Keratinocyte (primary cell): ENCODE measurements around the gene ADAMTS17. TPM values are rescaled to one million over a fixed set of nuclear protein-coding genes. Genes with fewer than 3 reads are reported as not detected.

Experiments used
- DNase-seq: peaks from one replicate; pipeline ENCODE4 v3.0.0-alpha.2; 2011; ENCODE audit warnings: low read depth, missing footprints, low spot score
- FAIRE-seq: peaks from 2 replicates; lab custom pipeline; 2011; peaks lifted over from hg19 to GRCh38; lab: Jason Lieb, UNC
- H2AFZ ChIP-seq: 2 replicates; pipeline ENCODE4 v1.6.0; 2012; ENCODE audit warnings: low read length, control low read depth, inconsistent platforms; ENCODE audit not compliant: control insufficient read depth
- H3K27ac ChIP-seq: 2 replicates; pipeline ENCODE4 v1.5.1; 2011; ENCODE audit warnings: low read length; ENCODE audit not compliant: control insufficient read depth, insufficient read depth
- H3K27me3 ChIP-seq: 3 replicates; pipeline ENCODE4 v1.6.0; 2011; ENCODE audit warnings: low read length; ENCODE audit not compliant: control insufficient read depth, insufficient read depth; ENCODE audit errors: extremely low read depth
- H3K36me3 ChIP-seq, 2 experiments: 2 replicates in 1 of 2; 3 replicates in 1 of 2; pipeline ENCODE4 v1.5.1; 2011; ENCODE audit warnings: low read length in 2 of 2, mild to moderate bottlenecking in 1 of 2; ENCODE audit not compliant: control insufficient read depth in 2 of 2, insufficient read depth in 2 of 2; ENCODE audit errors: extremely low read depth in 1 of 2
- H3K4me1 ChIP-seq: 3 replicates; pipeline ENCODE4 v1.5.1; 2011; ENCODE audit warnings: low read length; ENCODE audit not compliant: control insufficient read depth, insufficient read depth; ENCODE audit errors: extremely low read depth
- H3K4me2 ChIP-seq: 3 replicates; pipeline ENCODE4 v1.6.0; 2011; ENCODE audit warnings: low read depth, low read length; ENCODE audit not compliant: control insufficient read depth, insufficient read depth; ENCODE audit errors: extremely low read depth
- H3K4me3 ChIP-seq, 3 experiments: fragments of 200-600 bp in 1 of 3; sonication (generic) in 1 of 3; 2 replicates in 2 of 3; 3 replicates in 1 of 3; pipeline ENCODE4 v1.5.1; 2011 to 2016; ENCODE audit warnings: low read length in 3 of 3, mild to moderate bottlenecking in 3 of 3, control low read depth in 2 of 3, inconsistent platforms in 1 of 3, low read depth in 1 of 3, mixed read lengths in 1 of 3, mixed run types in 1 of 3, moderate library complexity in 1 of 3; ENCODE audit not compliant: control insufficient read depth in 2 of 3, insufficient read depth in 2 of 3; ENCODE audit errors: extremely low read depth in 1 of 3
- H3K79me2 ChIP-seq: 2 replicates; pipeline ENCODE4 v1.6.0; 2012; ENCODE audit warnings: low read length; ENCODE audit not compliant: control insufficient read depth, insufficient read depth
- H3K9ac ChIP-seq: 3 replicates; pipeline ENCODE4 v1.6.0; 2011; ENCODE audit warnings: low read length; ENCODE audit not compliant: control insufficient read depth, insufficient read depth; ENCODE audit errors: extremely low read depth
- H3K9me1 ChIP-seq: 3 replicates; pipeline ENCODE4 v1.6.0; 2011; ENCODE audit warnings: low read length; ENCODE audit not compliant: control insufficient read depth, insufficient read depth; ENCODE audit errors: extremely low read depth
- H3K9me3 ChIP-seq: 2 replicates; pipeline ENCODE4 v1.5.1; 2012; ENCODE audit warnings: low read depth, low read length; ENCODE audit not compliant: control insufficient read depth
- H4K20me1 ChIP-seq: 3 replicates; pipeline ENCODE4 v1.6.0; 2011; ENCODE audit warnings: low read length; ENCODE audit not compliant: control insufficient read depth, insufficient read depth; ENCODE audit errors: extremely low read depth
- EZH2 ChIP-seq: IDR thresholded peaks from one replicate; pipeline ENCODE4 v1.6.1; 2012; ENCODE audit warnings: inconsistent platforms, mild to moderate bottlenecking, low read length, moderate library complexity
- dilution Hi-C: fragments of 300-500 bp; cut with MboI; formaldehyde crosslinking; loops from one replicate; pipeline ENCODE4 v1.7.0; 2020; ENCODE audit warnings: low sequenced_read_pairs; ENCODE audit not compliant: extremely low pct_ligation_motif_present
- polyA plus RNA-seq, 5 experiments: library from polyadenylated mRNA; depleted of rRNA in 3 of 5; stranded (reverse) in 3 of 5; stranded (forward) in 1 of 5; unstranded in 1 of 5; fragments of >200 nt; gene quantifications; 1 replicate in 1 of 5; 2 replicates in 3 of 5; 3 replicates in 1 of 5; pipeline versions ENCODE4 v1.2.1 to v1.2.3, GENCODE V29; 2011 to 2012; ENCODE audit warnings: missing spikeins in 2 of 5, low read depth in 1 of 5, low replicate concordance in 1 of 5
- TF ChIP-seq, protein P1 (sequence below), 3 experiments: IDR thresholded peaks in 1 of 3; conservative IDR thresholded peaks in 1 of 3; optimal IDR thresholded peaks in 1 of 3; 2 replicates in 2 of 3; 3 replicates in 1 of 3; pipeline versions ENCODE3 to v1.5.1; 2011; ENCODE audit warnings: low read length in 3 of 3, mild to moderate bottlenecking in 3 of 3, moderate library complexity in 2 of 3, control low read depth in 1 of 3, inconsistent platforms in 1 of 3; ENCODE audit not compliant: insufficient read depth in 2 of 3; ENCODE audit errors: extremely low read depth in 1 of 3

The ADAMTS17 gene
- polyA plus RNA-seq, 1 donor (not counting 4 experiments of a cell fraction or from before 2014, with no cell fraction given), result 0.18 TPM

- Histone ChIP-seq H3K27ac (no peak overlapping the region), H3K36me3 (no peaks in the 10 kb centered on the region), H3K9me3 (no peaks in the 10 kb centered on the region), H3K9ac (no peak overlapping the region), H3K4me2 (no peak overlapping the region), H3K27me3 (no peaks in the 10 kb centered on the region), H3K4me1 (peaks cover 16% of the 10 kb centered on the region), H3K9me1 (no peaks in the 10 kb centered on the region), H4K20me1 (no peaks in the 10 kb centered on the region), H3K4me3 (no peak overlapping the region), H2AFZ (no peak overlapping the region), H3K79me2 (no peaks in the 10 kb centered on the region)
- FAIRE-seq (no peak), DNase-seq (no peak)
- dilution Hi-C loops, result no loop called here
- TF ChIP-seq, protein P1, sequence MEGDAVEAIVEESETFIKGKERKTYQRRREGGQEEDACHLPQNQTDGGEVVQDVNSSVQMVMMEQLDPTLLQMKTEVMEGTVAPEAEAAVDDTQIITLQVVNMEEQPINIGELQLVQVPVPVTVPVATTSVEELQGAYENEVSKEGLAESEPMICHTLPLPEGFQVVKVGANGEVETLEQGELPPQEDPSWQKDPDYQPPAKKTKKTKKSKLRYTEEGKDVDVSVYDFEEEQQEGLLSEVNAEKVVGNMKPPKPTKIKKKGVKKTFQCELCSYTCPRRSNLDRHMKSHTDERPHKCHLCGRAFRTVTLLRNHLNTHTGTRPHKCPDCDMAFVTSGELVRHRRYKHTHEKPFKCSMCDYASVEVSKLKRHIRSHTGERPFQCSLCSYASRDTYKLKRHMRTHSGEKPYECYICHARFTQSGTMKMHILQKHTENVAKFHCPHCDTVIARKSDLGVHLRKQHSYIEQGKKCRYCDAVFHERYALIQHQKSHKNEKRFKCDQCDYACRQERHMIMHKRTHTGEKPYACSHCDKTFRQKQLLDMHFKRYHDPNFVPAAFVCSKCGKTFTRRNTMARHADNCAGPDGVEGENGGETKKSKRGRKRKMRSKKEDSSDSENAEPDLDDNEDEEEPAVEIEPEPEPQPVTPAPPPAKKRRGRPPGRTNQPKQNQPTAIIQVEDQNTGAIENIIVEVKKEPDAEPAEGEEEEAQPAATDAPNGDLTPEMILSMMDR (optimal IDR thresholded peaks at IDR 0.05 in 1 of 3, IDR thresholded peaks at IDR 0.05 in 1 of 3, conservative IDR thresholded peaks at IDR 0.05 in 1 of 3; ENCODE audit: extremely low read depth in 1 of 3, insufficient read depth in 2 of 3, low read length in 3 of 3), result no peak
- no peak for TF ChIP-seq EZH2
These were observed 232.9 kb downstream of the ADAMTS17 start for GRCh38 chr15:100108846-100109245.

DNA sequence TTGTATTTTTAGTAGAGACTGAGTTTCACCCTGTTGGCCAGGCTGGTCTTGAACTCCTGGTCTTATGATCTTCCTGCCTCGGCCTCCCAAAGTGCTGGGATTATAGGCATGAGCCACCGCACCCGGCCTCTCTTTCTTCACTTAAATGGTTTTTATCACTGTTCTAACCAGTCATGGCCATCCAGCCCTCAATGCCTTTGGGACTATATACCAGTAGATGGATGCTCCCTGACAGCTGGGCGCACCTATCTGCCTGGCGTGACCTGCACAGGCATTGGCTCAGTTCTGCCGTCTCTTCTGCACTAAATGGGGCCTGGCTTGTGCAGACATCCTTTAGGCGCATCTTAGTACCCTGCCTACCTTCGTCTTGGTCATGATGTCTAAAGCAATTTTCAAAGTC lies 233.4 kb downstream of the ADAMTS17 start:
- DNase-seq (no peak), FAIRE-seq (no peak)
- no peaks in the 10 kb centered on the region for H3K9me1 ChIP-seq
- dilution Hi-C loops, result no loop called here
- no peaks in the 10 kb centered on the region for H3K79me2 ChIP-seq
- TF ChIP-seq, protein P1 (optimal IDR thresholded peaks at IDR 0.05 in 1 of 3, IDR thresholded peaks at IDR 0.05 in 1 of 3, conservative IDR thresholded peaks at IDR 0.05 in 1 of 3; ENCODE audit: extremely low read depth in 1 of 3, insufficient read depth in 2 of 3, low read length in 3 of 3), result no peak
- TF ChIP-seq EZH2, result no peak
- no peak overlapping the region for H3K27ac ChIP-seq
- no peak overlapping the region for H2AFZ ChIP-seq
- no peak overlapping the region for H3K4me3 ChIP-seq
- no peak overlapping the region for H3K4me2 ChIP-seq
- no peaks in the 10 kb centered on the region for H3K9me3 ChIP-seq
- H3K27me3 ChIP-seq, result no peaks in the 10 kb centered on the region
- no peak overlapping the region for H3K9ac ChIP-seq
- no peaks in the 10 kb centered on the region for H3K36me3 ChIP-seq
- no peaks in the 10 kb centered on the region for H4K20me1 ChIP-seq
- H3K4me1 ChIP-seq, result peaks cover 16% of the 10 kb centered on the region
